Measurements from ENCODE around the gene UBXN6.

UBXN6 gene

DNA sequence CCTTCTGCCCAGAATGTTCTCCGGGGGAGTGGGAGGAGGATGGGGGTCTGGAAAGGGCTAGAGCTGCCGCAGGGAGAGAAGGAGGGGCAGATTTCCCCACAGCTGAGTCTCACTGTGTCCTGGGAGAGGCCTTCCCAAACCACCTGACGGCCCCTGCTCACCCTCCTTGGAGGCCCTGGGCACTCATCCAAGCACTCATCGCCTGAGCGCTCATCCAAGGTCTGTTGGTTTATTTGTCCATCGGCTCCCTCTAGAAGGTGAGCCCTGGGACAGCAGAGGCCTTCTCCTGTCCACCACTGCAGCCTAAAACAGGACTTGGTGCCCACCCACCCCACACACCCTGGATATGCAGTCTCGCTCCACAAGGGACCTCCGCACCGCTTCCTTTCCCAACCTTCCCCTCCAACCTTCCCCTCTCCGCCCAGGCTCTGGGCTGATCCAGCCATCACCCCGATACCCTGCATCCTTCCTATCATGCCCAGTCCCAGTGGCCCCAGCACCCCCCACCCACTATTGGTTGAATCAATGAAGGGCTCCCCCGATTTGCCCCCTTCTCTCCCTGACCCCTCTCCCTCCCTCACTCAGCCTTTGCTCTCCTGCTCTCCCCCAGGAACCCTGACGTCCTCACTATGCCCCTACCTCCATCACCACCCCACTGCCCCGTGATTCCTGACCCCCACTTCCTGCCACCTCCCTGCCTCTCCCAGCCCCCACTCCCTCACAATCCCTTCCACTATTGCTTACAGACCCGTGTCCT is 1.7 kb downstream of the UBXN6 start:
- peak; percentile 52 for DNase-seq

DNA sequence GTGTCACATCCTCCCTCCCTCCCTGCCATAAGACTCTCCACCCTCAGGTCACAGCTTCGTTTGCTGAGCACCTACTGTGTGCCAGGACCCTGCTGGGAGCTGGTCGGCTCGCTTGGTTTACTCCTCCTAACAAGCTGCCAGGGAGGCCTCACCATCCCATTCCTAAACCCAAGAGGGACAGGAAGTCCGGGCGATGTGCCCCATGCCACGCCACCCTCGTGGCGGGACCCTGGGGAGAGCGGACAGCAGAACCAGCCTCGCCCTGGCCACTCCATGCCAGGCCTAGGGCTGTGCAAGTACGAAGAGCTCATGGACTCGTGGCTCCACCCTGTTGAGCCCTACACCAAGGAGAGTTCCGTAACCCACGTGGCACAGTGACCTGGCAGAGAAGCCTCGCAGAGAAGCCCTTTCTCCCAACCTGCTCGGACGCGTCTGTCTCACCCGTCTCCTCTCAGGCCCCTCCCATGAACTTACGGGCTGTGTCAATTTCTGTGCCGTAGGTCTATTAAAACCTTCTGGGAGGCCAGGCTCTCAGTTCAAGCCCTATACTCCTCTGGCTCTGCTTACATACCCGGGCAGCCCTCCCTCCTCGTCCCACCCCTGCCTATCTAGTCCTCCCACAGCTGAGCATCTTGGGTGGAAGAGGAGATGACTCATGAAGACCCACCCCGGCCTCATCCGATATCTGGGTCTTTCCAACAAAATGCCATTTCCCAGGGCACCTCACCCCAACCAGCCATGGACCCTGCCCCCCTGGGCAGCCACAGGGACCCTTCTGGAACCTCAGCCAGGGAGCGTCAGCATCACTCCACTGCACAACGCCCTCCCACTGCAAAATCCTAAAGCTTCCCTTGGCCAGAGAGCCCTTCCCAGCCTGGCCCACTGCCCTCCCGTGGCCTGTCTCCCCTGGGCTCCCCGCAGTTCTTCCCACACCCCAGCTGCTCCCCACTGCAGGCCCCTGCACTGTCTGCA is 2.6 kb downstream of the UBXN6 start:
- DNase-seq = no peak

GRCh38 chr19:4453232-4454179 is 4.1 kb downstream of the UBXN6 start:
- no peak for DNase-seq

GRCh38 chr19:4452230-4452990 is 5.2 kb downstream of the UBXN6 start:
- DNase-seq = no peak

DNA sequence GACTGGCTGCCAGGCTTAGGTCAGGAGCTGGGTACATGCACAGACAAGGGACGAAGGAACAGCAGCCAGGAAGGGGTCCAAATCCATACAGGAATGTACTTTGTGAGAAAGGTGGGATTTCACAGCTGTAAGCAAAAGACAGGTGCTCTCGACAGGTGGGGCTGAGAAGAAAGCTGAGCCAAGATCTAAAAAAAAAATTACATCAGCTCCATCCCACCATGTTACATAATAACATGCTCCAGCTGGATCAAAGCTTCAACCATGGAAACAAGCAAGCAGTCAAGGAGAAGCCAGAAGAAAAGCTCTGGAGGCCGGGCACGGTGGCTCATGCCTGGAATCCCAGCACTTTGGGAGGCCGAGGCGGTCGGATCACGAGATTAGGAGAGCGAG is 8.0 kb downstream of the UBXN6 start:
- no peak for DNase-seq

DNA sequence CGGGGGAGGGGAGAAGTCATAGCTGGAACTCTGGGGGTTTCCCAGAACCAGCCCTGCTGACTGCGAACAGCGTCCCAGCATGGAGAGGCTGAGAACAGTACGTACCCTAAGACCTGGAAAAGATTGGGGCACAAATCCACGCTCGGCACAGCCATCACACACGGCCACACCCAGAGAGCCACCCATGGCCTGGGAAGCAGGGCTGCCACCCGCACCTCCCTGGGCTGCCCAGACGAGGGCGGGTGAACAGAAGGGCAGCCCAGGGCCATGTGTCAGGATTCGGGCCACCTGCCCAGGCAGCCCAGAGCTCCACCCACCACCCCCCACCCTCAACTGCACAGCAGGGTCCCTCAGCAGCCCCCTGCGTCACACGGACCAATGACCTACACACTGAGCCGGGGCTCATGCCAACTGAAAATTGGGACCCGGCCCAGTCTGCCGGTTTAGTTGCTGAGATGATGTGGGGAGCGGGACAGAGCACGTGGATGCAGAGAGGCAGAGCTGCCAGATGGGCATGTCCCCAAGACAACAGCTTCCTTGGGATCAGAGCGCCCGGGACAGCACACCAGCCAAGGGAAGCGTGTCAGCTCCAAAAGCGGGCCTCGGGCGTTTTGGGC is 8.5 kb downstream of the UBXN6 start:
- DNase-seq = no peak

GRCh38 chr19:4448147-4448985 is 9.2 kb downstream of the UBXN6 start:
- no peak for DNase-seq

- no peak for DNase-seq
These were observed 10.1 kb downstream of the UBXN6 start for GRCh38 chr19:4447327-4448146.

GRCh38 chr19:4446704-4447200 is 10.8 kb downstream of the UBXN6 start:
- no peak for DNase-seq

DNA sequence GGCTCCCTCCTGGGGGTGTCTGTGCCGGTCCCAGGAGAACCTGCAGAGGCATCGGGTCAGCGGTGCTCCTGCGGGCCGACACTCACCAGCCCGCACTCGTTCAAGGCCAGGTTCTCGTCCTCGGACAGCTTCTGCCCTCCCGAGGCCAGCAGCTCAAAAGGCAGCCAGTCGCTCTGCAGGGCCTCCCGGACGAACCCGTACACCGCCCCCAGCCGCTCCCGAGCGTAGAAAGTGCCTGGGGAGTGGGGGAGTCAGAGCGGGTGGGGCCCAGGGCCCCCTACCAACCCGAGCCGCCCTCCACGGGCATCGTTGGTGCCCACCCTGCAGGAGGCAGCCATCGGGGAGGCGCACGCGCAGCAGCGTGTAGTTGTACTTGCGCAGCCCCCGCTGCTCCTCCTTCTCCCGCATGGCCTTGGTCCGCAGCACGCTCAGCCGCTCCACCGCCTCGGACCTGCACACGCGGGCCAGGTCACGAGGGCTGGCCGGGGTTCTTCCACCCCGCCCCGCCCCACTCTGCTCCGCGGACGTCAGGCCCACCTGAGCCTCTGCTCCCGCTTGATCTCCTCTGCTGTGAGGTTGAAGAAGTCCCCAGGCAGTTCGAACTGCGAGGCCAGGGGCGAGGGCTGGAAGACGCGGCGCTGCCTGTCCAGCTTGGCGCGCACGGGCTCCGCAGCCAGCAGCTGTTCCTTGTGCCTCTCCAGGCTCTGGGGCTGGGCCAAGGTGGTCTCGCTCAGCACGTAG is 11.5 kb downstream of the UBXN6 start:
- no peak for DNase-seq

GRCh38 chr19:4444765-4445741 is 12.5 kb downstream of the UBXN6 start:
- DNase-seq = no peak

DNA sequence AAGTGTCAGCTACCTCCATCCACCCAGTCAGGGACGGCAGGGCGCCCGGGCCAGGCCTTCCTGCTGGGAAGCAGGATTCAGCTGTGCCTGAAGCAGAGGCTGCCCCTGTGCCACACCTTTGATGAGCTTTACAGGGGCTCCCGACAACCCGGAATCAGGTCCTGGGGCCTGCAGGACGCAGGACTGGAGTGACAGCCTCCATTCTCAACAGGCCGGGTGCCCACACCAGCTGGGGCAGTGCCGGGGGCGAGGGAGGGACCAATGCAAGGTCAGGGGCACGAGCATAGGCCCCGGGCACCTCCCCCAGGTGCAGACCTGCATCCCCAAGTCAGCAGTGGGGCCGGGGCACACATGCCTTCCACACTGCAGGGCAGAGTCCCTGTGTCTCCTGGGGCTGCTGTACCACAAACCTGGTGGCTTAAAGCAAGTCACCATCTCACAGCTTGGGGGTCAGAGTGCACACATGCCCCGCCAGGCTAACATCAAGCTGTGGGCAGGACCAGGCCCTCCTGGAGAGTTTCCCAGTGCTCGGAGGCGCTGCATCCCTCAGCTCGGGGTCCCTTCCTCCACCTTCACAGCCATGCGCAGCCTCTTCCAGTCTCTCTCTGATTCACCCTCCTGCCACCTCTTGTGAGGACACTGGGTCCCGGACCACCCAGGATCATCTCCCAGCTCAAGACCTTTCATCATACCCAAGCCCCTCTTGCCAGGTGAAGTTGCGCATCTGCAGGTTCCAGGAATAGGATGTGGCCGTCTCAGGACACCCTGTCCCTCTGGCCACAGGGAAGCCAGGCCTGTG is 13.4 kb downstream of the UBXN6 start:
- no peak for DNase-seq

GRCh38 chr19:4443188-4443587 is 14.4 kb downstream of the UBXN6 start:
- DNase-seq = no peak

- DNase-seq = no peak
These were observed 14.8 kb downstream of the UBXN6 start for GRCh38 chr19:4442819-4443146.

GRCh38 chr19:4441994-4442818 is 15.4 kb downstream of the UBXN6 start:
- DNase-seq = no peak

DNA sequence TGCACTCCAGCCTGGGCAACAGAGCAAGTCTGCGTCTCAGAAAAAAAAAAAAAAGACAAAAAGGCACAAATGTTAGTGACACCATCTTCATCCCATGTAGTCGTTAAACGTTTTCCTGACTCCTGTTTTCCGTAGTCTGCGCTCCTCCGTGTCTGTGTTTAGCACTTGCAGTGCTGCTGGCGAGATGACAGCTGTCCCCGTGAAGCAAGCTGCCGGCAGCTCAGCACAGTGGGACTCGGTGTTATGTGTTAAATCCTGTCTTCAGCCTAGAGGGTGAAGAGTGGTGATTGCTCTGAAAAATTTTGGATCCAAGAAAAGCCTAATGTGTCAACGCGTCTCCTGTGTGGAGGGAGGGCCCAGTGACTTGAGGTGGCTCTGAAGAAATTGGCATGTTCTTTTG is 18.4 kb downstream of the UBXN6 start:
- DNase-seq = no peak

Measured in NCI-H2107 (cell line).